Stimulated activated CD8-positive, alpha-beta memory T cell treated with anti-CD3 and anti-CD28 coated beads, Interleukin-15, amount 100 ng/mL, for 1 hour (primary cell): Measurements from ENCODE around the gene GNGT1.

Source experiments
- DNase-seq: peaks from one replicate; pipeline ENCODE4 v3.0.0-alpha.2; 2020; ENCODE audit warnings: low read depth

The GNGT1 gene

GRCh38 chr7:93906267-93906666 is at the start of gene GNGT1:
GNGT1 (plus strand) TSS chr7:93906567; CDS start chr7:93906747, 180 bp downstream.
- DNase-seq = no peak

GRCh38 chr7:93858857-93859256 is 47.5 kb upstream of the GNGT1 start:
- no peak for DNase-seq

- no peak for DNase-seq
Measured at GRCh38 chr7:93860261-93860660, 46.1 kb upstream of the GNGT1 start.

GRCh38 chr7:93861325-93861949 is 44.9 kb upstream of the GNGT1 start:
- no peak for DNase-seq

DNA sequence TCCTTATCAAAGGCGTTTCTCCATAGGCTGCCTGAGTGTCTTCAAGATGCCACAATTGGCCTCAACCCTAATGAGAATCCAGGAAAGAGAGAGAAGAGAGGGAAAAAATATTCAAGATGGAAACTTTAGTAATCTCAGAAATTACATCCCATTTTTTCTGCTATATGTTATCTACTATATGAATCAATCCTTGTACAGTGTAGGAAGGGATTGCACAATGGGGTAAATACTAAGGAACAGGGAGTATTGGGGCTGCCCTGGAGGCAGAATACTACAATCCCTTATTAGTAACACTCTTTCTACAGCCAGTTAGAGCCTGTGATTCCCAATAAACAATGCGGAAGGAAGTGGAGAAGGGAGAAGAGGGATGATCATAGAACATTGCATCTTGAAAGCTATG is 43.7 kb upstream of the GNGT1 start:
- no peak for DNase-seq

DNA sequence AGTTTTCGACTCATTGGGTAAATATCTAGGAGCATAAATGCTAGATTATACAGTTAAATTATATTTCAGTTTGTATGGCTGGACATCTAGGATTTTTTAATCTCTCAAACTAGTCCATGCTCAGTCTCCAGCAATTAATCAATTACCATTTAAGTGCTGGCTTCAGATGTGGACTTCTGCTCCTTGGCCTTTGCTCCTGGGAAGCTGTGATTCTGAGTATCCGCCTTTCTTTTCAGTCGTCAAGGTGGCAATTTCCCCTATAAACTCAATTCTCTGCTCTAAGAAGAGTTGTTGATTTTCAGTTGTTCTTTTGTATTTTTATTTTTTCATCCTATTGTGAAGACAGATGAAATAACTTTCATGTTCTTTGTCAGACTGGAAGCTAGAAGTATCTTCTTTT is 39.5 kb upstream of the GNGT1 start:
- DNase-seq = no peak

DNA sequence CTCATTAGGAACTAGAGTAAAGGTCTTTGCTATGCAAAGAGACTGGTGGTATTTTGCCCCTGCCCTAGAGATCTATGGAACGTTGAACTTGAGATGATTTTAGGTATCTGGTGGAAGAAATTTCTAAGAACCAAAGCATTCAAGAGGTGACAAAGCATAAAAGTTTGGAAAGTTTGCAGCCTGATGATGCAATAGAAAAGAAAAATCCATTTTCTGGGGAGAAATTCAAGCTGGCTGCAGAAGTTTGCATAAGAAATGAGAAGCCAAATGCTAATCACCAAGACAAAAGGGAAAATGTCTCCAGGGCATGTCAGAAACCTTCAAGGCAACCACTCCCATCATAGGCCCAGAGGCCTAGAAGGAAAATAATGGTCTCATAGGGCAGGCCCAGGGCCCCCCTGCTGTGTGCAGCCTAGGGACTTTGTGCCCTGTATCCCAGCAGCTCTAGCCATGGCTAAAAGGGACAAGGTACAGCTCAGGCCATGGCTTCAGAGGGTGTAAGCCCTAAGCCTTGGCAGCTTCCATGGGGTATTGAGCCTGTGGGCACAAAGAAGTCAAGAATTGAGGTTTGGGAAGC is 32.3 kb upstream of the GNGT1 start:
- no peak for DNase-seq

- no peak for DNase-seq
Measured at GRCh38 chr7:93877742-93878141, 28.6 kb upstream of the GNGT1 start.

- no peak for DNase-seq
Measured at GRCh38 chr7:93879356-93879755, 27.0 kb upstream of the GNGT1 start.

GRCh38 chr7:93882468-93882867 is 23.9 kb upstream of the GNGT1 start:
- no peak for DNase-seq

- DNase-seq = no peak
Measured at GRCh38 chr7:93883078-93883916, 23.1 kb upstream of the GNGT1 start.

DNA sequence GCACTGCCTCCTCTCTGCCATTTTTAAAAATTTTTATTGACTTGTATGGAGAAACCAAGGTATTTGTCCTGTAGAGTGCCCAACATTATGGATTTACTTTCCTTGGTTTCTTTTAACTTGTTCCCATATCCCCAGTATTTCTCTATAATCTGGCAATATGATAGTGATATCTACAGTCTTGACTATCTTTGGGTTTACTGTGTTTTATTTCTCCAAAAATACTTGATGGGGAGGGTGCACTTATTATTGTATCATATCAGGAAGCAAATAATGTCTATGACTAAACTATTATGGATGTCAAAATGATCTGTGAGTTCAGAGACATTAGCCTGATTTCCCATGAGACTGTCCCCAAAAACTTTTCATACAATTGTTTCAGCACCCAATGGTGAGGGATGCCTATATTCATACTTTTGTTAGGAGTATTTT is 22.4 kb upstream of the GNGT1 start:
- no peak for DNase-seq

GRCh38 chr7:93884541-93884940 is 21.8 kb upstream of the GNGT1 start:
- no peak for DNase-seq

- DNase-seq = no peak
Measured at GRCh38 chr7:93889261-93889660, 17.1 kb upstream of the GNGT1 start.

GRCh38 chr7:93890041-93890463 is 16.3 kb upstream of the GNGT1 start:
- DNase-seq = no peak

DNA sequence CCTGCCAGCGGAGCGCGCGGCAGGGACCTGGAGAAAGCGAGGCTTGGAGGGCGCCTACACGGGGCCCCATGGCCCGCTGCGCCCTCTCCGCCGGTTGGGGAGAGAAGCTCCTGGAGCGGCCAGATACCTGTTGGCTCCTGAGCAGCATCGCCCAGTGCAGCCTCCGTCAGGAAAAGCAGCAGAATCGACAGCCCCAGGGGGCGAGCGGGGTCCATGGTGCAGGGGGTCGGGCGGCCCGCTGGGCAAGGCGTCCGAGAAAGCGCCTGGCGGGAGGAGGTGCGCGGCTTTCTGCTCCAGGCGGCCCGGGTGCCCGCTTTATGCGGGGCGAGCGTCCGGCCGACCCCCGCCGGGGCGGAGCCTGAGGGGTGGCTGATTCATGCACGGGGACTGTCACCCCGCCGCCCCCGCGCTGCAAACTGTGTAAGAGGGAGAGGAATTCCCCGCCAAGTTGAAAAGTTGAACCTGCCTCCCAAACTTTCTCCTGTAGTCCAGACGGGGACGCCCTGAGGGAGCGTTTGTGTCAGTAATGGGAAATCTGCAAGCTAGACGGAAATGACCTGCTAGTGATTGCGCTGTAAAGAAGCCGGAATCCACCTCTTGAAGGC is 15.8 kb upstream of the GNGT1 start, which contains the start of gene TFPI2:
Gene TFPI2 (minus strand): TSS at position 290 of the 605 bp plus-strand sequence. CDS start 75 bp downstream, at position 215.
- DNase-seq = no peak

- DNase-seq = no peak
Measured at GRCh38 chr7:93894426-93894825, 11.9 kb upstream of the GNGT1 start.

DNA sequence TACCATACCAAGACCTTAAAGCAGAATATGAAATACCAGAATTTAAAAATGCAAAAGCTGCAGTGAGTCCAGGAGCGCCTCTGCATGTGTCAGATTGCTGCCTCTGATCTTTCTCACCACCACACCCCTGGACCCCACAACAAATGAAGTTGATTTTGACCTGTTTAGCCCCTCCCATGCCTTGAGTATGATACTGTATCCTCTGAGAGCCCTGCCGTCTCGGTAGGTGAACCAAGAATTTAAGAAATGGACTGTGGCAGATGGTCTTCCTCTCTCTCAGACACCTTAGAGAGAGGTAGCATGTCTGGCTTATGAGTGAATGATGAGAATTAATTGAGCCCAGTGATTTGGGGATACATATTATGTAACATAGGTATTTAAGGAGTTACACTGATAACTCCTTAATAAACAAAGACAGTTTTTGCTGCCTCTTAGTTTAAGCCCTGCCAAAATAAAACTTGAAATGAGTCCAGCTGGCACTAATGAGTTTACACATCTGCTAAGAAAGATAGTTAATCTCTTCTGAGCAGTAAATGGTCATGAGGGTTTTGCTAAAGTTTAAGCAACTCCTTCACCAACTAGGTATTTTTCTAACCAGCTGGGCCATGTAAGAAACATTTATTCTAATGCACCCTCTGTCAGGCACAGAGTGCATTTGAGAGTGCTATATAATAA is 11.3 kb upstream of the GNGT1 start:
- DNase-seq = no peak

GRCh38 chr7:93895859-93896600 is 10.3 kb upstream of the GNGT1 start:
- no peak for DNase-seq

GRCh38 chr7:93897680-93898079 is 8.7 kb upstream of the GNGT1 start:
- no peak for DNase-seq

DNA sequence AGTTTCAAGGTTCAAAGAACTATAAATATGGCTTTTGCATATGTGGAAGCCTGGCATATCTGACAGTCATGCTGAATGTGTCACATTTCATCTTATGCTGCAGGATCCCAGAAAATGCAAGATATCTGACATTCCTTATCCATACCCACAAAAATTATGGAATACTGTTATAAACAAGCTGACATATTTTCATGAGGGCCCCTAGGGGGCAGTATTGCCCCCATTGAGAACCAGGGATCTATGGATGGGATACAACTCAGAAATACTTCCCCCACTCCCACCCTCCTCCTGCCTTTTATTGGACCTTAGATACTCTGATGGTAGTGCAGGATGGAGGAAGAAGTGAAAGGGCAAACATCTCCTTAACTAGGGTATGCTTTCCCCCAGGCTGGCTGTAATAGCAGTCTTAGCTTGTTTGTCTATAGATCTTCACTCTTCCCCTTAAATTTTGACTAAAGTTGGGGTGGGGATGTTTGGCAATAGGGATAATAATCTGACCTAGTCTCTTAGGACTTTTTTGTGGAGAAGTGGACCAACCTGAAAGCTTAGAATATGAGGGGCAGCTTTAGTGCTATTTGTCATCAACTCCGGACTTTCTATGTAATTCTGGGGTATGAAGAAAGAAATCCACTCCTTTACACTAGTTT is 3.5 kb upstream of the GNGT1 start:
- DNase-seq = no peak
